Upper lobe of right lung (tissue), 1 donor: ENCODE data around the gene F7. TPM values are rescaled to one million over a fixed set of nuclear protein-coding genes. Genes with fewer than 3 reads are reported as not detected.

ENCODE experiments used
- ATAC-seq: fragments of 200-7000 bp; cut with Tn5 transposase; one replicate; pipeline ENCODE4 v1.9.1; 2020; ENCODE audit warnings: mild to moderate bottlenecking, moderate library complexity
- DNase-seq: peaks from one replicate; pipeline ENCODE4 v3.0.0-alpha.2; 2020
- H3K27ac ChIP-seq: fragments of 200-600 bp; one replicate; pipeline ENCODE4 v1.8.0; 2022
- H3K27me3 ChIP-seq: fragments of 200-600 bp; one replicate; pipeline ENCODE4 v1.8.0; 2022; ENCODE audit warnings: mild to moderate bottlenecking
- H3K36me3 ChIP-seq: fragments of 200-600 bp; one replicate; pipeline ENCODE4 v1.8.0; 2022
- H3K4me1 ChIP-seq: fragments of 200-600 bp; one replicate; pipeline ENCODE4 v1.8.0; 2022
- H3K4me3 ChIP-seq: fragments of 200-600 bp; one replicate; pipeline ENCODE4 v1.8.0; 2022; ENCODE audit warnings: mild to moderate bottlenecking
- H3K9me3 ChIP-seq: fragments of 200-600 bp; one replicate; pipeline ENCODE4 v1.8.0; 2022
- intact Hi-C: fragments of 100-400 bp; cut with DNase I; formaldehyde crosslinking; loops from one replicate; pipeline ENCODE4 v1.11.0; 2022
- total RNA-seq: library from RNA; stranded (reverse); fragmentation: NEBNext Ultra II Directional; extraction: Animal tissue kit (Norgen Biotek cat#: 25700); gene quantifications from one replicate; pipeline ENCODE4 v1.2.1, GENCODE V29; 2021
- TF ChIP-seq, protein P1 (sequence below): fragments of 200-600 bp; IDR thresholded peaks from one replicate; pipeline ENCODE4 v1.8.0; 2022; ENCODE audit warnings: antibody characterized with exemption
- donor health status: DM: no; HTN: yes; CAD: no; lungs with severe emphysema.

F7 gene
- total RNA-seq, 1 donor from 2014 or later: 0.61 TPM

DNA sequence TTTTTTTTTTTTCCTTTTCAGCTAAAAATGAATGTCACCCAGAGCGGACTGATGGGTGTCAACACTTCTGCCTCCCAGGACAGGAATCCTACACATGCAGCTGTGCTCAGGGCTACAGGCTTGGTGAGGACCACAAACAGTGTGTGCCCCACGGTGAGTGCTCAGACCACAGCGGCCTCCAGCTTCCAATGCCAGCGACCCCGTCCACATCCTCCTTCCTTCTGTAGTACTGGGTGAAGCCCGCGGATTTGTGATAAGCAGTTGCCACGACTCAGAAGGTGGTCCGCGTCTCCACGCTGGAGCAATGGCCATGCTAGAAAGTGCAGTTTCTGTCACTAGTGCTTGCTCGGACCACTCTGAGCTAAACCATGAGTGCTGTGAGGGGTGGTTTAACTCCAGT lies 58.9 kb downstream of the F7 start:
- no peaks in the 10 kb centered on the region for H3K9me3 ChIP-seq
- intact Hi-C loops: no loop called here
- no peaks in the 10 kb centered on the region for H3K36me3 ChIP-seq
- no peak overlapping the region for H3K4me3 ChIP-seq
- H3K27me3 ChIP-seq: peaks cover 15% of the 10 kb centered on the region
- H3K4me1 ChIP-seq: no peaks in the 10 kb centered on the region
- no peak for ATAC-seq
- H3K27ac ChIP-seq: no peak overlapping the region
- TF ChIP-seq, protein P1, sequence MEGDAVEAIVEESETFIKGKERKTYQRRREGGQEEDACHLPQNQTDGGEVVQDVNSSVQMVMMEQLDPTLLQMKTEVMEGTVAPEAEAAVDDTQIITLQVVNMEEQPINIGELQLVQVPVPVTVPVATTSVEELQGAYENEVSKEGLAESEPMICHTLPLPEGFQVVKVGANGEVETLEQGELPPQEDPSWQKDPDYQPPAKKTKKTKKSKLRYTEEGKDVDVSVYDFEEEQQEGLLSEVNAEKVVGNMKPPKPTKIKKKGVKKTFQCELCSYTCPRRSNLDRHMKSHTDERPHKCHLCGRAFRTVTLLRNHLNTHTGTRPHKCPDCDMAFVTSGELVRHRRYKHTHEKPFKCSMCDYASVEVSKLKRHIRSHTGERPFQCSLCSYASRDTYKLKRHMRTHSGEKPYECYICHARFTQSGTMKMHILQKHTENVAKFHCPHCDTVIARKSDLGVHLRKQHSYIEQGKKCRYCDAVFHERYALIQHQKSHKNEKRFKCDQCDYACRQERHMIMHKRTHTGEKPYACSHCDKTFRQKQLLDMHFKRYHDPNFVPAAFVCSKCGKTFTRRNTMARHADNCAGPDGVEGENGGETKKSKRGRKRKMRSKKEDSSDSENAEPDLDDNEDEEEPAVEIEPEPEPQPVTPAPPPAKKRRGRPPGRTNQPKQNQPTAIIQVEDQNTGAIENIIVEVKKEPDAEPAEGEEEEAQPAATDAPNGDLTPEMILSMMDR: no peak
- DNase-seq: no peak

GRCh38 chr13:113166266-113166665 lies 60.7 kb downstream of the F7 start:
- TF ChIP-seq, protein P1: no peak
- no peaks in the 10 kb centered on the region for H3K4me1 ChIP-seq
- intact Hi-C loops: no loop called here
- DNase-seq (no peak), ATAC-seq (no peak)
- H3K27ac ChIP-seq: no peak overlapping the region
- H3K9me3 ChIP-seq: no peaks in the 10 kb centered on the region
- peaks cover 7% of the 10 kb centered on the region for H3K27me3 ChIP-seq
- H3K36me3 ChIP-seq: no peaks in the 10 kb centered on the region
- H3K4me3 ChIP-seq: no peak overlapping the region

- H3K27me3 ChIP-seq: peaks cover 5% of the 10 kb centered on the region
- ATAC-seq (peak; percentile 29), DNase-seq (no peak)
- no peaks in the 10 kb centered on the region for H3K4me1 ChIP-seq
- H3K4me3 ChIP-seq: no peak overlapping the region
- no peaks in the 10 kb centered on the region for H3K9me3 ChIP-seq
- intact Hi-C loops: no loop called here
- no peaks in the 10 kb centered on the region for H3K36me3 ChIP-seq
- no peak overlapping the region for H3K27ac ChIP-seq
- TF ChIP-seq, protein P1: no peak
These were observed 61.1 kb downstream of the F7 start for GRCh38 chr13:113166681-113167080.

DNA sequence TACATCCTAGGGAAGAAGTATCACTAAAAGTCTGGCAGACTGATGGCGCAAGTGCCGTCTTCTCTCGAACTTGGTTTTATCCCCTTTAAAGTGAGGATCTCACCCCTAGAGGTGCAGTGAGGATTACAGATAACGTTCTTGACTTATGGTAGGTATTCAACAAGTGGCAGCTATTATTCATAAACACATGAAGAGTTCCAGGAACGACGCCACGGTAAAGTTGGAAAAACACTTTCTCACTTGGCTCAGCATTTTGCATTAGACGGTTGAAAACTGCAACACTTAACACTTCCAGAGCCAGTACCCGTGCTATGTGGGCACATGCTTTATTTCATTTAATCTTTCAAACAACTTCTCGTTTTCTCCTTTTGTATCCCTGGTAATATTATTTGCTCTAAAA lies 61.6 kb downstream of the F7 start:
- intact Hi-C loops: no loop called here
- ATAC-seq: no peak

DNA sequence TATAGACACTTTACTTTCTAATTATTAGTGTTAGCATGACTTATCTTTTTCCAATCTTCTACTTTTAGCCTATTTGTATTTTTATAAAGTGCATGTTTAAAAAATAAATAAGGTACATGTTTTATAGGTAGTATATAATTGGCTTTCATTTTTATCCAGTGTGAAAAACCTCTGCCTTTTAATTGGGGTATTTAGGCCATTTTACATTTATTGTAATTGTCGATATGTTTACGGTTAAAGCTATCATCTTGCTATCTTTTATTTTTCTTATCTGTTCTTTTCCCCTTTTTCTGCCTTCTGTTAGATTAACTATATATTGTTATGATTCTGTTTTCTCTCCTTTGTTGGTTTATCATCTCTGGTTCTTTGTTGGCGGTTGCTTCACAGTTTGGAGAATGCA lies 62.0 kb downstream of the F7 start:
- H3K36me3 ChIP-seq: peaks cover under 1% of the 10 kb centered on the region
- intact Hi-C loops: no loop called here
- H3K9me3 ChIP-seq: no peaks in the 10 kb centered on the region
- peaks cover 5% of the 10 kb centered on the region for H3K27me3 ChIP-seq
- H3K4me1 ChIP-seq: no peaks in the 10 kb centered on the region
- no peak overlapping the region for H3K27ac ChIP-seq
- H3K4me3 ChIP-seq: no peak overlapping the region
- DNase-seq: no peak
- TF ChIP-seq, protein P1: no peak
- ATAC-seq: no peak

More for the DNA sequence above, 61.6 kb downstream of the F7 start:
- Histone ChIP-seq H3K4me1 (no peaks in the 10 kb centered on the region), H3K27me3 (peaks cover 5% of the 10 kb centered on the region), H3K9me3 (no peaks in the 10 kb centered on the region), H3K36me3 (no peaks in the 10 kb centered on the region), H3K4me3 (no peak overlapping the region), H3K27ac (no peak overlapping the region)
- TF ChIP-seq, protein P1: no peak
- DNase-seq: no peak

DNA sequence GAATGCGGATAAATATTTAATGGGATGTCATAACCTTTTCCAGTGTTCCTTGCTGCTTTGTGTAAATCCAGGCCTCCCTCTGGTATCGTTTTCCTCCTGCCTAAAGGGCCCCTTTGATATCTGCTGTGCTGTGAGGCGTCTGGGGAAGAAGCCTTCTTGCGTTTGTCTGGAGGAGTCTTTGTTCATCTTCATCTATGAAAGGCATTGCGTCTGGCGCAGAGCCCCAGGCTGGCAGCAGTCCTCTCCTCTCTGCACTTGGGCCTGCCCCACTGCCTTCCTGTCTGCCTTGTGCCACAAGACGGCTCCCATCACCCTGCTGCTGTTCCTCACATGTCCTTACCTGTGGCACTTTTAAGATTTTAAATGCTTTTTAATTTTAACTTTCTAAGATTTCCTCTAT lies 62.6 kb downstream of the F7 start:
- Histone ChIP-seq H3K4me3 (no peak overlapping the region), H3K27me3 (peaks cover 1% of the 10 kb centered on the region), H3K36me3 (peaks cover 4% of the 10 kb centered on the region), H3K27ac (no peak overlapping the region), H3K9me3 (no peaks in the 10 kb centered on the region), H3K4me1 (no peaks in the 10 kb centered on the region)
- no peak for ATAC-seq
- intact Hi-C loops: no loop called here
- no peak for DNase-seq
- TF ChIP-seq, protein P1: no peak
